Thyroid gland (tissue), 4 donors: ENCODE results near the gene TP63.

Experiments
- POLR2A ChIP-seq, 2 donors: fragments of 450-650 bp; IDR thresholded peaks; one replicate each; pipeline ENCODE4 v1.6.1; 2017; ENCODE audit warnings: antibody characterized with exemption in 2 of 2, mild to moderate bottlenecking in 2 of 2, moderate library complexity in 1 of 2
- TF ChIP-seq, protein P1 (sequence below), 6 experiments: fragments of 200-600 bp in 3 of 6; fragments of 450-650 bp in 3 of 6; sonication (generic) in 3 of 6; IDR thresholded peaks; one replicate each; pipeline ENCODE4 v1.5.1; 2016 to 2019; ENCODE audit warnings: antibody characterized with exemption in 6 of 6, mild to moderate bottlenecking in 2 of 6, inconsistent platforms in 1 of 6, moderate library complexity in 1 of 6

DNA sequence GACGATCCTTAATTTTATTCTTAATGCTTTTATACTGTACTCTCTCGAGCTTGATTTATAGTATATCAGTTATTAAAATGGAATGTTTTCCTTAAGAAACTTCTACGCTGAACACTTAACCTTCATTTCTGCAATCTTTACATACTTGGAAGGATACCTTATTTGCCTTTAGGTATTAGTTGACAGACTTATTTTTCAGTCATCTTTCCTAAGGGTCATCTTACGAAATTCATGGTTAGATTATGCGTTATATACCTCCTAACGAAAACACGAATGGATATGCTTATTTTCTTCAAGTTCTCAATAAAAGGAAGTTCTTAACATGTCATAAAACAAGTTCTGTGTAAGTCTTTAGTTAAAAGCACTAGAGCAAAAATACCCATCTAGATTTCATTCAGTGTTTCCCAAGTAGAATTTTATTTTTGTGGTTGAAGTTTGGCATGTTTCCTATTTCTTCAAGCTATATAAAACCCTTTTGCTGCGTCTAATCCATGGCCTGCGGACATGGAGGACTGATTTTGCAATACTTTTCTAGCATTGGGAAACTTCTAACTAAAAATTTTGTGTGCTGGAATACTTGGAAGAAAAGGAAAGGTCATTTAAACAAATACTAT, 231.3 kb downstream of the TP63 start:
- TF ChIP-seq, protein P1, sequence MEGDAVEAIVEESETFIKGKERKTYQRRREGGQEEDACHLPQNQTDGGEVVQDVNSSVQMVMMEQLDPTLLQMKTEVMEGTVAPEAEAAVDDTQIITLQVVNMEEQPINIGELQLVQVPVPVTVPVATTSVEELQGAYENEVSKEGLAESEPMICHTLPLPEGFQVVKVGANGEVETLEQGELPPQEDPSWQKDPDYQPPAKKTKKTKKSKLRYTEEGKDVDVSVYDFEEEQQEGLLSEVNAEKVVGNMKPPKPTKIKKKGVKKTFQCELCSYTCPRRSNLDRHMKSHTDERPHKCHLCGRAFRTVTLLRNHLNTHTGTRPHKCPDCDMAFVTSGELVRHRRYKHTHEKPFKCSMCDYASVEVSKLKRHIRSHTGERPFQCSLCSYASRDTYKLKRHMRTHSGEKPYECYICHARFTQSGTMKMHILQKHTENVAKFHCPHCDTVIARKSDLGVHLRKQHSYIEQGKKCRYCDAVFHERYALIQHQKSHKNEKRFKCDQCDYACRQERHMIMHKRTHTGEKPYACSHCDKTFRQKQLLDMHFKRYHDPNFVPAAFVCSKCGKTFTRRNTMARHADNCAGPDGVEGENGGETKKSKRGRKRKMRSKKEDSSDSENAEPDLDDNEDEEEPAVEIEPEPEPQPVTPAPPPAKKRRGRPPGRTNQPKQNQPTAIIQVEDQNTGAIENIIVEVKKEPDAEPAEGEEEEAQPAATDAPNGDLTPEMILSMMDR (IDR thresholded peaks at IDR 0.05) = no peak
- TF ChIP-seq POLR2A (IDR thresholded peaks at IDR 0.05) = no peak
